T-helper 2 cell (primary cell): ENCODE data around the gene ZNF296.

Experiments used
- DNase-seq, 5 experiments: peaks; one replicate each; pipeline versions ENCODE4 v3.0.0 to v3.0.0-alpha.2; 2012 to 2022

ZNF296 gene

DNA sequence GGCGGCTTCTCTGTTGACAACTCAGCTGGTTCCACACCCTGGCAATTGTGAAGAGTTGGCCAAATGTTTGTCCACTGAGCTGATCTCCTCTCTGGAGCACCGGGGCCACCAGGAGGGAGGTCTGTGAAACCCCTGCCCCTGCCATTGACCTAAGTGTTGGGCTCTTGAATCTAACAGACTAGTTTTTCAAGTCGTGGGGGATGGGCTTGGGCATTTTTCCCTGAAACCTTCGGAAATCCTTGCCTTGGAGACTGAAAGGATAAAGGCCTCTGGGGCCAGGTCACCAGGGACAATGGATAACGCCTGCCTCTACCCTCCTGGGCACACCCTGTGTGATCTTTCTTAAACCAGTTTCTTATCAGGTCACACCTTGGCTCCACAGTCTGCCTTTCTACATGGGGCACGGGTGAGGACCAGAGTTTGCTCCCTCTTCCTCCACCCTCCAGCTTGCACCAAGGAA is 3.7 kb upstream of the ZNF296 start:
- DNase-seq = peak in 1 of 5 experiments; percentile 33

GRCh38 chr19:45079063-45079910 is 3.0 kb upstream of the ZNF296 start, which contains the start of gene GEMIN7:
GEMIN7 (plus strand) TSS chr19:45079260; CDS start chr19:45090115, 10,855 bp downstream.
- peak; percentile 55 to 87 (median 68) for DNase-seq

DNA sequence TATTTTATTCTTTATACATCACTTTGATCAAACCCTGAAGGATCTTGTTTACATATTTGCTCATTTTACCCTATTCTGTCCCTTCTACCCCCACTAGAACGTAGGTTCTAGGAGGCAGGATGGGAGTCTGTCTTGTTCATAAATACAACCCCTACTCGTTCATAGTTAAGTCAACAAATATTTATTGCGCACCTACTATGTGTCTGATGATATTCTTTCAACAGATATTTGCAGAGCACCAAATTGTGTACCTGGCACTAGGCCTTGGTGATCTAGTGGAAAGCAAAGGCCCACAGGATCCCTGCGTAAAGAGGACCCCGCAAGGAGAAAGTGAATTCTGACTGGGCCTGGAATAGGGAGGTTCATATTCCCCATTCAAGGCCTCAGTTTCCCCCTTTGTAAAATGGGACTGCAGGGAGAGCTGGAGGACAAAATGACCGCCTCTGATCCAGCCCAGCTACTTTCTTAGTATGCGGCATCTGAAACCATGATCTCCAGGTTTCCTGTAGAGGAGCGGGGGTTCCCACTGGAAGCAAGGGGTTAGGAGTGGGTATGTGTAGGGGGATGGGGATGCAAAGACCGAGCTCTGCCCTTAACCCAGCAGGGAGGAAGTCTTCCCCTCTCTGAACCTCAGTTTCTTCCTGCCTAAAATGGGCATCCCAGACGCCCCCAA is 2.2 kb upstream of the ZNF296 start:
- no peak for DNase-seq

DNA sequence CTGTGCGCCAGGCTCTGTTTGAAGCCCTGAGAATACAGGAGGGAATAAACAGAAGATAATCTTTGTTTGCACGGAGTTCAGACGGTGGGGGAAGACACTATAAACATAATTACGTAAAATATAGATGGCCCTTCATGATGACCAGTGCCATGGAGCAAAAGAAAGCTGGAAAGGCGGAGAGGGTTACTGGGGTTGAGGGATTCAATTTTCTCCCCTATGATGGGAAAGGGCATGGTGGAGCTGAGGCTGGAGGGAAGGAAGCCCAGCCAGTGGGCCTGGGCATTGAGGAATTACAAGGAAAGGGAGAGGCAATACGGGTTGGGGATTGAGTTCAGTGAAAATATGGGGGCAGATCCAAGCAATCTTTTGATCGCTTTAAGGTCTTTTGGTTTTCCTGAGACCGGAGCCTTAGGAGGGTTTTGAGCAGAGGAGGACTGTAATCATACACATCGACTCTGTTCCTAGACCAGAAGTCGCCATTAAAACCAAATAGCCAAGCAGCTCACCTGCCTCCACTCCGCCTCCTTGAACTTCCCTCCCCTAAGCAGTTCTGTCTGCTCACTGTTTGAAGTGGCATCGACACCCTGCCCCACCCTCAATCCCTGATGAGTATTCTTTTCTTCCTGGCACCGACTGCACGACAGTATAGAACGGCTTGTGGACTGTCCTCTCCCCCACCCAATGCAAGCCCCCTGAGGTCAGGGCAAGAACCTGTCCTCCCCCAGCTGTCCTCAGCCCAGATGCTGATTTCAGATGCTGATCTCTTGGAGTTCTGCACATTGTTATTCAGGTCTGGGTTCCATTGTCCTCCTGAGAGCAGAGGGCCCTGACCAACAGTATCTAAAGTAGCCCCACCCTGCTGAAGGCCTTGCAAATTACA is 813 bp upstream of the ZNF296 start:
- DNase-seq = no peak

- DNase-seq = peak in 1 of 5 experiments; percentile 50
Observed at GRCh38 chr19:45075301-45076028, 813 bp downstream of the ZNF296 start.

DNA sequence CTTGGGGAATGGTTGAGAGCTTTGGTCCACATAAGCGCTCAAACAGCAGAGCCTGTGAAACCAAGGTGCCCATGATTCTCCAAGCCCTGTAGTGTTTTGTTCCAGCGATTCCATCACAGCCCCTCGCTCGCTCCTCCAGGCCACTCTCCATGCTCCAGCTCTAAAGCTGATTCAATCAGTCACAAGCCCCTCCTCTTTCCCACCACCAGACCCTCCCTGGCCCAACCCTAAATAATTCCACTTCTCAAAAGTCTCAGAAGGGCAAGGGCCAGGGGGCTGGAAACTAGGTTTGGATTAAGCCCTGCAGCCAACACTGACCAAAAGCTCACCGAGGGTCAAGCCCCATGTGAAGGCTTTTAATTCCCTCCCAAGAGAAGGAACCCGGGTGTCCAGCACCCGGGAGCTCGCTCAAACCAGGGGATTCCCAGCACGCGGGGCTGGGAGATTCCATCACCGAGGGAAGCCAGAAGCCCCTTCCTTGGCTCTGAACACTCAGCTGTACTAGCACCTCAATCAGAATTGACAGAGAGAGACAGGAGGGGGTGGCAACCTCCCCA is 1.5 kb downstream of the ZNF296 start:
- DNase-seq = no peak

DNA sequence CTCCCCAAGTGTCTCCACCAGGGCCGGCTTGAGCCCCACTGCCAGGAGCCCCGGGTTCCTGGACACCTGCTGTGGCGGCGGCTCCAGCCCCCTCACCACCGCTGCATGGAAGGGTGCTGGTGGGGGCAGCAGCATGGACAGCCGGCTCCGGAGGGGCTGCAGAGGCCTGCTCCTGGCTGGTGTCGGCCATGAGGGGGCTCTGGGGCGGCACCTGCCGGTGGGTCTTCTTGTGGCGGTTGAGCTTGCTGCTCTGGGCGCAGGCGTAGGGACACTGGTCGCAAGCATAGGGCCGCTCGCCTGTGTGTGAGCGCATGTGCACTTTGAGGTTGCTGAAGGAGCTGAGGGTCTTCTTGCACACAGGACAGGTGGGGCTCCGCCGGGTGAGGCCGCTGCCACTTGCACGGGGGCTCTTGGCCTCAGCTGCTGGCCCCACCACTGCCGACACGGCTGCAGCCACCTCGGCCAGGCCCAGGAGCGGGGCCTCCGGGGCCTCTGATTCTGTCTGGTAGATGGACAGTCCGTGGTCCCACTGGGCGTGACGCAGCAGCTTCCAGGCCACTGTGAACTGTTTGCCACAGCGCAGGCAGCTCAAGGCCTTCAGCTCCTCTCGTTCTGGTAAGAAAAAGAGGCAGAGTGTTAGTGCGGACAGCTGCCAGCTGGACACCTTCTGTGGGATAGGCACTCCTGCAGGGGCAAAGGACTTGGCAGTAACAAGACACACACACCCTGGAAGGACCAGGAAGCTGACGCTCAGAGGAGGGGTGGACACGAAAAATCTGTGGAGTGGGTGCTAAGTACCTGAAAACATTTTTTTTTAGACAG is 4.1 kb downstream of the ZNF296 start:
- DNase-seq = no peak

DNA sequence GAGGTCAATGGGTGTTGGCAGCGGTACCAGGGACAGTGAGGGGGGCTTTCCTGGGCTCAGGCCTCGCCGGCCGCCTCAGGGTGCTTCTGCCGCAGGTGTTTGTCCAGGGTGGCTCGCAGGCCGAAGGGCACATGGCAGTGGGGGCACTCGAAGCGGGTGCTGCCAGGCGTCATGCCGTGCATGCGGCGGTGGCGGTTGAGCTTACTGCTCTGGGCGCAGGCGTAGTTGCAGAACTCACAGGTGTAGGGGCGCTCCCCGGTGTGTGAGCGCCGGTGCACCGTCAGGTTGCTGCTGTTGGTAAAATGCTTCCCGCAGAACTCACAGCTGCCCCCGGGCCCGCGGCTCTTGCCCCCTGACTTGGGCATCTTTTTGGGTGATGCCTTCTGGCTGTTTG is 4.7 kb downstream of the ZNF296 start:
- DNase-seq = no peak

DNA sequence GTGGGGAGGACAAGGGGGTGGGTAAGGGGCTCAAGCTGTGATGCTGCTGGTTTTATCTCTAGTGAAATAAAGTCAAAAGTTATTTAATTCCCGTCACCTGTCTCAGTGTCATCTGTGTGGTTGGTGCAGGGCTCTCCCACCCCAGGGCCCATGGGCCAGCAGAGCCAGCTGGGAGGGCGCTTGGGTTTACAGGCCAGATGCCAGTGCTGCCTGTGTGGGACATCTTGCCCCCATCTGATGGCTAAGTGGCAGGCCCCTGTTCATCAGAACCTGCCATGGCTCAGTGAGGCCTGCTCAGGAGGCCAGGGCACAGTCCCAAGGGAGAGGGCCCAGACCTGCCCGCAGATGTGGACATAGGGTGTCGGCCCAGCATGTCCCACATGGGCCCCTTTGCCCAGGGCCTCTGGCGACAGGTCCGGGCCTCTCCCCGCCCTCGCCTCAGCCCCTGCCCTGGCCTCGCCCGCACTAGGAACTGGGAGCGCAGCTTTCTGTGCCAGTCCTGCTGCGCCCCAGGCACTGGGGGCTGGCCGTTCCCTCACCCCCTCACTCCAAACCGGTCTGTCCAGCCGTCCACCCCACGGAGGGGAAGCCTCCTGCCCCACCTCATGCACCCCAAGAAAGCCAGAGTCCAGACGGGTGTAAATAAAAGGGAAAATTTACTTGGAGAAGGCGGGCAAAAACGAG is 5.3 kb downstream of the ZNF296 start:
- DNase-seq = no peak

DNA sequence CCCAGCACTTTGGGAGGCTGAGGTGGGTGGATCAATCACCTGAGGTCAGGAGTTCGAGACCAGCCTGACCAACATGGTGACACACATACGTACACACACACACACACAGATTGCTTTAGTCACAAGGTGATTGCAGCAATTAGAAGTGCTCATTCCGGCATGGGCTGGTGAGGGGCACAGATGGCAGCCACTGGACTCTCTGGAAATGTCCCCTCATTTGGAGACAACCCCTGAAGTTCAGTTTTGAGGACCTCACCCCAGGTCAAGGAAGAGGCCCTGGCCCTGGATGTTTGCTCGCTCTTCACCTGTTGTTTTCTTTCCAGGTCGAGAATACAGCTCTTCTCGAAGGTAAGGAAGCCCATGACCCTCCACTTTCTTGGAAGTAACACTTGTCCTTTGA is 6.1 kb downstream of the ZNF296 start:
- DNase-seq = no peak

- no peak for DNase-seq
Observed at GRCh38 chr19:45069056-45069455, 7.2 kb downstream of the ZNF296 start.

GRCh38 chr19:45068041-45068440 is 8.2 kb downstream of the ZNF296 start:
- DNase-seq = no peak

DNA sequence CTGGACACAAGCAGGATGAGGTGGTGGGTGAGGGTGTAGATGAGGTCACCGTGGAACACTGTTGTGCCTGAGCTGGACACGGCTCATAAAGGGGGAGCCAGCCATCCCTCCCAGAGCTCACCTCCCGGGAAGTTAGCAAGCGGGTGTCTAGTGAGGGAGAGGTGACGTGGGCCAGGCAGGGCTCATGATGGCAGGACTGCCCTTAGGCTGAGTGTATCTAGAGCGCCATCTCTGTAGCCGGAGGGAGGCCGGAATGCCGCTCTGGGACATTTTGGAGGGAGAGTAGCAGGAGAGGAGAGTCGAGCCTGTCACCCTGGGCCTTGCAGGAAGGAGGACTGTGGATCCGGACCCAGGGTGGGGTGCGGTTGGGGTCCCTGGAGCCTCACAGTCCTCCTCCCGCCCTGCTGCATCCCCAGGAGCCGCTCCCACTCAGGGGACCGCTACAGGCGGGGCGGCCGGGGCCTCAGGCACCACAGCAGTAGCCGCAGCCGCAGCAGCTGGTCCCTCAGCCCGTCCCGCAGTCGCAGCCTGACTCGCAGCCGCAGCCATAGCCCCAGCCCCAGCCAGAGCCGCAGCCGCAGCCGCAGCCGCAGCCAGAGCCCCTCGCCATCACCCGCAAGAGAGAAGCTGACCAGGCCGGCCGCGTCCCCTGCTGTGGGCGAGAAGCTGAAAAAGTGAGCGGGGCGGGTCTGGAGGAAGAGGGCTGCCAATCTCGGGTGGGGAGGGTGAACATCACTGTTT is 9.2 kb downstream of the ZNF296 start:
- no peak for DNase-seq

- DNase-seq = no peak
Observed at GRCh38 chr19:45063851-45064801, 12.2 kb downstream of the ZNF296 start.

DNA sequence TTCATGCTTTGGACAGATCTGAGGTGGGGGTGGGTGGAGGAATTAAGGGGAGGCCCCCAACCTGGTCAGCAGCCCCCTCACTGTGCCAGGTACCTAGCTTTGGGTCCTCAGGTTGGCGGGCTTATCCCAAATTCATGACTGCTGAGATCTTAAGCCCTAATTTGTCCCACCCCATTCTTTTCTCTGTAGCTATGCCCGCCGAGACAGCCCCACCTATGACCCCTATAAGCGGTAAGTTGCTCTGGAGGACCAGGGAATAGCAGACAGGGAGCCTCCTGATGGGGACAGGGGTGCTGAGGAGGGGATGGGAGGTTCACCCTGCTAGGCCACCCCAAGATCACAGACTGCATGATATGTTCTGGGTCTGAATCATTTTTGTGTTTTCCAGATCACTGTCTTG is 14.3 kb downstream of the ZNF296 start:
- DNase-seq = no peak

DNA sequence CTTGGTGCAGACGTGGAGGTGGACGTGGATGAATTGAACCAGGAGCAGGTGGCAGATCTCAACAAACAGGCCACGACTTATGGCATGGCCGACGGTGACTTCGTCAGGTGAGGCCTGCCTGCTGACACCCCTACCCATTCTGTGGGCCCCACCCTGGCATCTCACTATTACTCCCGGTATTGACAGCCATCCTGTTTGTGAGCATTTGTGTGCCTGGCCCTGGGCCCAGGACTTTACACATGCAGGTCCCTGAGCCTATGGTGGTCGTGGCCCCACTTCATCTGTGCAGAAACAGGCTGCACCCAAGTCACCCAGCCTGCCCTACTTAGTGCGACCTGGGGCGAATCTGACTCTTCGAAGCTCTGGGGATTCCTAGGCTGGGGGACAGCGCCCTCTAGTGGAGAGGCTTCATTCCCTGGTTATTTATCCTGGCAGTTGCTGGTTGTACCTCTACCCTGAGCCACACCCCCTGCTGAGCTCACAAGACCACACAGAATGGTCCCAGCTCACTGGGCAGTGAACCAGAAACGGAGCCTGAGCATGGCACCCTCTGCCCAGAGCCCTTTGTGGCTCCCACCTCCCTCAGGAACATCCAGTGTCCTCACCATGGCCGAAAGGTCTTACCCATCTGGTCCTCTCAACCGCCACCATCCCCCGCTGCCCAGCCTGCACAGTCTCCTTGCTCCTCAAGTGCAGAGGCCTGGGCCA is 16.9 kb downstream of the ZNF296 start:
- DNase-seq = peak; percentile 58 to 80 (median 73)

DNA sequence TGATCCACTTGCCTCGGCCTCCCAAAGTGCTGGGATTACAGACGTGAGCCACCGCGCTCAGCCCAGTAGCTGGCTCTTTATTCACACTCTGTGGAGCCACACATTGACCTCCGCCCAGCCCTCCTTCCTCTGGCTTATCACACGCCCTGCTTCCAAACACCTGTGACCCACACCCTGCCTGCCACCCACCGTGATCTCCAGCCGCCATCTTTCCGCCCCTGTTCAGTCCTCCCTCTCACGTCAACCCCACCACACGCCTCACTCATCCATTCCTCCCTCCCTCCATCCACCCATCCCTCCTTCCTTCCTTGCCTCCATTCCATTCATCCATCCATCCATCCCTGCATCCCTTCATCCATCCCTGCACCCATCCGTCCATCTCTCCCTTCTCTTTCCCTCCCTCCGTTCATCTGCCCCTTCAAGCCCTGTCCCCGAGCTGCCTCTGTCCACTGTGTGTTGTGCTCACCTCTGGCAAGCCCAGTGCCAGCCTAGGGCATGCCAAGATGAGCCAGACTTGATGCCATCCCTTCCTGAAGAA is 17.6 kb downstream of the ZNF296 start:
- DNase-seq = no peak
